ENCODE data around the gene MN1.

MN1 gene

GRCh38 chr22:27731621-27732020, 69.9 kb downstream of the MN1 start:
- no peaks in the 10 kb centered on the region for H3F3A ChIP-seq (ENCODE audit: control insufficient read depth, insufficient read depth)
- H3K4me2 ChIP-seq (ENCODE audit: low read length): no peak overlapping the region
- no peak overlapping the region for H3K4me3 ChIP-seq (ENCODE audit: low read length)
- TF ChIP-seq EZH2phosphoT487 (IDR thresholded peaks at IDR 0.05; ENCODE audit: borderline replicate concordance, low read length): no peak
- TF ChIP-seq, protein P1, sequence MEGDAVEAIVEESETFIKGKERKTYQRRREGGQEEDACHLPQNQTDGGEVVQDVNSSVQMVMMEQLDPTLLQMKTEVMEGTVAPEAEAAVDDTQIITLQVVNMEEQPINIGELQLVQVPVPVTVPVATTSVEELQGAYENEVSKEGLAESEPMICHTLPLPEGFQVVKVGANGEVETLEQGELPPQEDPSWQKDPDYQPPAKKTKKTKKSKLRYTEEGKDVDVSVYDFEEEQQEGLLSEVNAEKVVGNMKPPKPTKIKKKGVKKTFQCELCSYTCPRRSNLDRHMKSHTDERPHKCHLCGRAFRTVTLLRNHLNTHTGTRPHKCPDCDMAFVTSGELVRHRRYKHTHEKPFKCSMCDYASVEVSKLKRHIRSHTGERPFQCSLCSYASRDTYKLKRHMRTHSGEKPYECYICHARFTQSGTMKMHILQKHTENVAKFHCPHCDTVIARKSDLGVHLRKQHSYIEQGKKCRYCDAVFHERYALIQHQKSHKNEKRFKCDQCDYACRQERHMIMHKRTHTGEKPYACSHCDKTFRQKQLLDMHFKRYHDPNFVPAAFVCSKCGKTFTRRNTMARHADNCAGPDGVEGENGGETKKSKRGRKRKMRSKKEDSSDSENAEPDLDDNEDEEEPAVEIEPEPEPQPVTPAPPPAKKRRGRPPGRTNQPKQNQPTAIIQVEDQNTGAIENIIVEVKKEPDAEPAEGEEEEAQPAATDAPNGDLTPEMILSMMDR (IDR thresholded peaks at IDR 0.05; ENCODE audit: low read depth, low read length, poor library complexity, severe bottlenecking): no peak
- no peaks in the 10 kb centered on the region for H3K36me3 ChIP-seq (ENCODE audit: control insufficient read depth, low read length)
- H4K20me1 ChIP-seq (ENCODE audit: control insufficient read depth, insufficient read depth, low read depth, low read length): no peaks in the 10 kb centered on the region
- H3K4me1 ChIP-seq (ENCODE audit: control insufficient read depth, low read length): peaks cover 10% of the 10 kb centered on the region
- no peak overlapping the region for H3K27ac ChIP-seq (ENCODE audit: low read depth, low read length)
- no peaks in the 10 kb centered on the region for H3K27me3 ChIP-seq (ENCODE audit: control insufficient read depth, low read length)
- no peaks in the 10 kb centered on the region for H3K9me3 ChIP-seq (ENCODE audit: control insufficient read depth, insufficient read depth, low read length)
- no peaks in the 10 kb centered on the region for H3K79me2 ChIP-seq (ENCODE audit: control insufficient read depth, low read length)
- no peaks in the 10 kb centered on the region for H3K9me2 ChIP-seq (replicated peaks; ENCODE audit: control insufficient read depth, low read length)

- H3K27me3 ChIP-seq (ENCODE audit: control insufficient read depth, low read length): no peaks in the 10 kb centered on the region
- H3K4me3 ChIP-seq (ENCODE audit: low read length): no peak overlapping the region
- no peaks in the 10 kb centered on the region for H3K79me2 ChIP-seq (ENCODE audit: control insufficient read depth, low read length)
- H3F3A ChIP-seq (ENCODE audit: control insufficient read depth, insufficient read depth): no peaks in the 10 kb centered on the region
- peaks cover 13% of the 10 kb centered on the region for H3K4me1 ChIP-seq (ENCODE audit: control insufficient read depth, low read length)
- H3K4me2 ChIP-seq (ENCODE audit: low read length): no peak overlapping the region
- no peaks in the 10 kb centered on the region for H4K20me1 ChIP-seq (ENCODE audit: control insufficient read depth, insufficient read depth, low read depth, low read length)
- TF ChIP-seq, protein P1 (IDR thresholded peaks at IDR 0.05; ENCODE audit: low read depth, low read length, poor library complexity, severe bottlenecking): no peak
- TF ChIP-seq EZH2phosphoT487 (IDR thresholded peaks at IDR 0.05; ENCODE audit: borderline replicate concordance, low read length): no peak
- no peaks in the 10 kb centered on the region for H3K9me3 ChIP-seq (ENCODE audit: control insufficient read depth, insufficient read depth, low read length)
- H3K36me3 ChIP-seq (ENCODE audit: control insufficient read depth, low read length): no peaks in the 10 kb centered on the region
- no peak overlapping the region for H3K27ac ChIP-seq (ENCODE audit: low read depth, low read length)
- H3K9me2 ChIP-seq (replicated peaks; ENCODE audit: control insufficient read depth, low read length): no peaks in the 10 kb centered on the region
These were observed 70.7 kb downstream of the MN1 start for GRCh38 chr22:27730641-27731433.

- Histone ChIP-seq H3K4me3 (ENCODE audit: low read length) (no peak overlapping the region), H3K79me2 (ENCODE audit: control insufficient read depth, low read length) (no peaks in the 10 kb centered on the region), H3F3A (ENCODE audit: control insufficient read depth, insufficient read depth) (no peaks in the 10 kb centered on the region), H3K27ac (ENCODE audit: low read depth, low read length) (no peak overlapping the region), H3K9me3 (ENCODE audit: control insufficient read depth, insufficient read depth, low read length) (no peaks in the 10 kb centered on the region), H3K36me3 (ENCODE audit: control insufficient read depth, low read length) (no peaks in the 10 kb centered on the region), H3K4me1 (ENCODE audit: control insufficient read depth, low read length) (peaks cover 13% of the 10 kb centered on the region), H4K20me1 (ENCODE audit: control insufficient read depth, insufficient read depth, low read depth, low read length) (no peaks in the 10 kb centered on the region), H3K4me2 (ENCODE audit: low read length) (no peak overlapping the region), H3K9me2 (replicated peaks; ENCODE audit: control insufficient read depth, low read length) (no peaks in the 10 kb centered on the region), H3K27me3 (ENCODE audit: control insufficient read depth, low read length) (no peaks in the 10 kb centered on the region)
- TF ChIP-seq, protein P1 (IDR thresholded peaks at IDR 0.05; ENCODE audit: low read depth, low read length, poor library complexity, severe bottlenecking): no peak
- no peak for TF ChIP-seq EZH2phosphoT487 (IDR thresholded peaks at IDR 0.05; ENCODE audit: borderline replicate concordance, low read length)
These were observed 72.3 kb downstream of the MN1 start for GRCh38 chr22:27729246-27729645.

All from DOHH2 (cell line).